CD4-positive, alpha-beta T cell treated with Interleukin-6 at 100 ng/mL for 8 hours (primary cell): ENCODE results near the gene SYNGR4.

Source experiments
- DNase-seq: peaks from one replicate; pipeline ENCODE4 v3.0.0-alpha.2; 2020; ENCODE audit warnings: mixed read lengths, low spot score

The SYNGR4 gene

DNA sequence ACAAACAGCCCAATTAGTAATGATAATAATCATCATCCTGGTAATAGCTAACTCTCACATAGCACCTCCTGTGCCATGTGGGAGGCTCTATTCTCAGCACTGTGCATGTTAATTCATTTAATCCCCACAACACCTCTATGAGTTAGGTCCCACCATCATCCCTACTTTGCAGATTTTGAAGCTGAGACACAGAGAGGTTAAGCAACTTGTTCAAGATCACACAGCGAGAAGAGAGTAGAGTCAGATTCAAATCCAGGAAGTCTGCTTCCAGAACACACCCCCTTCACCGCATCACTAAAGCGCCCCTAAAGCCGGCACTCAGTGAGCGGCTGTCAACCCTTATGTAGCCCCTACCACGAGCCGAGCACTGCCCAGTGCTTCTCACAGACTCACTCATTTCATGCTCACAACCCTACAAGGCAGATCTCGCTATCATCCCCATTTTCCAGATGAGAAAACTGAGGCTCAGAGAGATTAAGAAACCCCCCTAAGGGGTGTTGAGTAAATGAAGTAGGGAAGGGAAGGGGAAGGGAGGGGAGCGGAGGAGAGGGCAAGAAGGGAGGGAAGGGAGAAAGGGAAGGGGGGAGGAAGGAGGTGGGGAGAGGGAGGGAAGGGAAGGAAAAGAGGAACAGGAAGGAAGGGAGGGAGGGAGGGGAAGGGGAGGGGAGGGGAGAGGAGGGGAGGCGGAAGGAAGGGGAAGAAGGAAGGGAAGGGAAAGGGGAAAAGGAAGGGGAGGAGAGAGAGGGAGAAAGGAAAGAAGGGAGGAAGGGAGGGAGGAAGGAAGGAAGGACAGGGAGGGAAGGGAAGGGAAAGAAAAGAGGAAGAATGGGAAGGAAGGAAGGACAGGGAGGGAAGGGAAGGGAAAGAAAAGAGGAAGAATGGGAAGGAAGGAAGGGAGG, 22.4 kb upstream of the SYNGR4 start:
- no peak for DNase-seq

DNA sequence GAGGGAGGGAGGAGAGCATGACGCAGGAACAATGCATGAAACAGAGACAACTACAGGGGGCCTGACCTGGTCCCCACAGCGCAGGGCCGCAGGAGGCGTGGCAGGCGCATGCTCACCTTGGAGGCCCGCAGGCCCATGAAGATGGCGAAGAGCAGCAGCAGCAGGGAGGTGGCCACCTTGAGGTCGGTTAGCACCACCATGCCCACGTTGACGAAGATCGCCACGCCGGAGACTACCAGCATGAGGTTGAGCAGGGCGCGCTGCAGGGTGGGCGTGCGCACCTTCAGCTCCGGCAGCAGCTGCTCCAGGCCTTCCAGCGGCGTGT, 21.8 kb upstream of the SYNGR4 start:
- DNase-seq = no peak

DNA sequence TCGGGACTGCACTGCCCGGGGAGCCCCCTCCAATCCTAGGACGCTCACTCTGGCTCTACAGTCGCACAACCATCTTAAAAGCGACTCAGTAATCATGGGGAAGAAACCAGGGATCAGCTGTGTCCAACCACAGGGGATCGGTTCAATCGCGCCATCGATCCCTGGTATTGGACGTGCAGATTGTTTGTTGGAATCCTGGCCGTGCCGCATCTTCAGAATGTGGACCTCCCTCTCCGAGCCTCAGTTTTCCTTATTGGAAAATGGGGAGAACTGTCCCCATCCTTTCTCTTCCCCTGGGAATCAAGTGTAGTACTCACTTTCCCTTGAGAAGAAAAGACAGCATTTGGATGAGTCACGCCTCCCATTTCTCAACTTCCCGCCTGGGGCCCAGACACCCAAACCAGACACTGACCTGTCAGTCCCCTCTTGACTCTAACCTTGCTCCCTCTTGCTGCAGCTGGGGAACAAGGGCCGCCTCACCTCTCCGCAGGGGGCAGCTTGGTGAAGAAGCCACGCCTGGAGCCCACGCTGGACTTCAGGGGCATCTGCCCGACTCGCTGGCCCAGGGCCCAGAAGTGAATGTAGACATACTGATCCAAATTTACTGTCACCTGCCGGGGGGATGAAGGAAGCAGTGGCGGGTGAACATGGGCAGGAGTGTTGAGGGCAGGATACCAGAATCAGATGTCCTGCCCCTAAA, 21.2 kb upstream of the SYNGR4 start:
- DNase-seq = no peak

DNA sequence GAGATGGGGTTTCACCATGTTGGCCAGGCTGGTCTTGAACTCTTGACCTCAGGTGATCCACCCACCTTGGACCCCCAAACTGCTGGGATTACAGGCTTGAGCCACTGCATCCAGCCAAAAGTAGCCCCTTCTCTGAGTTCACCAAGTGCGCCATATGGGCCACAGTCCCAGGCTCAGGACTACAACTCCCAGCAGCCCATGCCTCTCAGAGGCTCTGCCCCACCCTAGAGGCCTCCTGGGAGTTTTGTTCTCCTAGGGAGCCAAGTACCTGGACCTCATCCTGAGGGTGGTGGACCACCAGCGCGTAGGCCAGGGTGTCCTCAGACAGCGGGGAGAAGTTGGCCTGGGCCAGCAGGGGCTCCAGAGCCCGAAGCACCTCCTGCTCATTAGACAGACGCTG, 19.3 kb upstream of the SYNGR4 start:
- DNase-seq = no peak

DNA sequence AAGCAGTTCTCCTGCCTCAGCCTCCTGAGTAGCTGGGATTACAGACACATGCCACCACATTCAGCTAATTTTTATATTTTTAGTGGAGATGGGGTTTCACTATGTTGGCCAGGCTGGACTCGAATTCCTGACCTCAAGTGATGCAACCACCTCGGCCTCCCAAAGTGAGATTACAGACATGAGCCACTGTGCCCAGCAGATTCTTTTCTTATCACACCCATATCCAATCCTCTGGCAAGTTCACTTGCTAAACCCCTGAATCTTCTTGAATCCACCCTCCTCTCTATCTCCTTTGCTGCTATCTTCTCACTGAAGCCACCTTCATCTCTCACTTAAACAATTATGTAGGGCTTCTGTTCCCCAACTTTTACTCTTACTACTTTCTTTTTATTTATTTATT, 18.0 kb upstream of the SYNGR4 start:
- DNase-seq = no peak

DNA sequence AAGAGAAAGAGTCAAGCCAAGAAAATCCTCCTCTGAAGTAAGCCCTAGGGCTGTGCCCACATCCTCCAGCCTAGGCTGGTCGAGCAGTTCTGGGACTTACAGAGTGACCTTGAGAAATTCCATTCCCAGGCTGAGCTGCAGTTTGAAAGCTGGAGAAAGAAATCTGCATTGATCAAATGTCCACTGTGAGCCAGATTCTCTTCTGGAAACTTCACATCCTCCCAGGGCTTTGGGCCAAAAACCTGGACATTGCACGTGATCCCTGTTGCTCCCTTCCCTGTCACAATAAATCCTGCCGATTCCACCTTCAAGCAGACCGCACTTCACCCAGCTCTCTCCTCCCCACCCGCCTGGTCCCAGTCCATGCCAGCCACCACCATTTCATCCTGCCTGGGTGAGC, 16.1 kb upstream of the SYNGR4 start:
- DNase-seq = no peak

DNA sequence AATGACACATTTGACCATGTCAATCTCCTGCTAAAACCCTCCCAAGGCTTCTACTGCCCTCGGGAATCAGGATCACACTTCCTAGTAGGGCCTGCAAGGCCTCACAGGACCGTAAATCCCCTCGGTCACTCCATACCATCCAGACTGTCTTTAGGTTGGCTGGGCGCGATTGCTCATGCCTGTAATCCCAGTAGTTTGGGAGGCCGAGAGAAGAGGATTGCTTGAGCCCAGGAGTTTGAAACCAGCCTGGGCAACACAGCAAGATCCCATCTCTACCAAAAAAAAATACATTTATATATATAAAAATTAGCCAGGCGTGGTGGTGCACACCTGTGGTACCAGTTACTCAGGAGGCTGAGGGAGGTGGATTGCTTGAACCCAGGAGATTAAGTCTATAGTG, 15.4 kb upstream of the SYNGR4 start:
- no peak for DNase-seq

DNA sequence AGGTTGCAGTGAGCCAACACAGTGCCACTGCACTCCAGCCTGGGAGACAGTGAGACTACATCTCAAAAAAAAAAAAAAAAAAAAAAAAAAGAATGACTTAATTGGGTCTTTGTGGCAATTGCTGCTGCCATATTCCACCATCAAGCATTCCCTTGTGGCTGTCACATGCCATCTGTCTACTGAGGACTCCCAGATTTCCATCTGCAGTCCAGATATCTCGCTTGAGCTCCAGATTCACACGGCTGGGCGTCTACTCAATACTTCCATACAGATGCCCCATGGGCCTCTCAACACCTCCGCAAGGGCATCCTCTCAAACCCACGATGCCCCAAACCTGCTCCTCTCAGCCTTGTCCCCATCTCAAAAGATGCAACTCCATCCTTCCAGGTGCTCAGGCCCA, 13.3 kb upstream of the SYNGR4 start:
- DNase-seq = no peak

DNA sequence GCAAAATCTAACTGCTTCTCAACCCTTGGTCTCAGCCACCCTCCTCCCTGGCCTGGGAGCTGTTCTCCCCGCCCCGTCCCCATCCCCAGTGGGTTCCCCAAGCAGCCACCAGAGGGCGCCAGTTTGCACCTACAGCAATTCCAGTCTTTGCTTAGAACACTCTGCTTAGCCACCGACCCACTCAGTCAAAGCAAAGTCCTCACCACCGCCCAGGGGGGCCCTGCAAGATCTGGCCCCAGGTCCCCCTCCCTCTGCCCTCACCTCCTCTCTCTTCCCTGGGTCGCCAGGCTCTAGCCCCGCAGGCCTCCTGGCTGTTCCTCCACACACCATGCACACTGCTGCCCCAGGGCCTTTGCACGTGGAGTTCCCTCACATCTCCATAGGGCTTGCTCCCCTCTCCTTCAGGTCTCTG, 12.8 kb upstream of the SYNGR4 start:
- DNase-seq = peak; percentile 73

DNA sequence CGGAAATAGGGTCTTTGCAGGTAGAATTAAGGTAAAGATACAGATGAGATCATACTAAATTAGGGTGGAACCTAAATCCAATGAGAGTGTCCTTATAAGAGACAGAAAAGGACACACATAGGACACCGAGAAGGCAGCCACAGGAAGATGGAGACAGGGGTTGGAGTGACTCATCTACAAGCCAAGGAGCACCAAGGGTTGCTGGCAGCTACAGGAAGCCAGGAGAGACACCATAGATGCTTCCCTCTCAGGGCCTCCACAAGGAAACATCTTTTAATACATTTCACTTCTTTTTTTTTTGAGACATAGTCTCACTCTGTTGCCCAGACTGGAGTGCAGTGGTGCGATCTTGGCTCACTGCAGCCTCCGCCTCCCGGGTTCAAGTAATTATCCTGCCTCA, 10.5 kb upstream of the SYNGR4 start:
- DNase-seq = no peak

DNA sequence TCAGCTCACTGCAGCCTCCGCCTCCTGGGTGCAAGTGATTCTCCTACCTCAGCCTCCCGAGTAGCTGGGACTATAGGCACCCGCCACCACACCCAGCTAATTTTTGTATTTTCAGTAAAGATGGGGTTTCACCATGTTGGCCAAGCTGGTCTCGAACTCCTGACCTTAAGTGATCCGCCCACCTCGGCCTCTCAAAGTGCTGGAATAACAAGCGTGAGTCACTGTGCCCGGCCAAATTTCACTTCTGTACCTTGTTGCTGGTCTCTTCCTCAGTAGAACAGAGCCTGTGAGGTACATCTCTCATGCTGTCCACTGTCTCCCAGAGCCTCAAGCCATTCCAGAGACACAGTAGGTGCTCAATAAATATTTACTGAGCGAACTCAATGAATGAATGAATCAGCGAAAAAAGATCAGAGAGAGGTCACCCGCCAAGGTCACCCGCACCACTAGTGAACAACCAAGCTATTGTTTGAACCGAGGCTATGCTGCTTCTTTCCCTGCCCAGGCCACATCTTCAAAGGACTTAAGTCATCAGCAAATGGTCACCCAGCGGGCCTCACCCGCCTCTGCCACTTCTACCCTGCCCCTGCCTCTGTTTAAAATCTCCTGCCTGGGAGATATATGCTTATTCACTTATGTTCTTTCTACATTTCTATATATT, 9.7 kb upstream of the SYNGR4 start:
- DNase-seq = no peak

DNA sequence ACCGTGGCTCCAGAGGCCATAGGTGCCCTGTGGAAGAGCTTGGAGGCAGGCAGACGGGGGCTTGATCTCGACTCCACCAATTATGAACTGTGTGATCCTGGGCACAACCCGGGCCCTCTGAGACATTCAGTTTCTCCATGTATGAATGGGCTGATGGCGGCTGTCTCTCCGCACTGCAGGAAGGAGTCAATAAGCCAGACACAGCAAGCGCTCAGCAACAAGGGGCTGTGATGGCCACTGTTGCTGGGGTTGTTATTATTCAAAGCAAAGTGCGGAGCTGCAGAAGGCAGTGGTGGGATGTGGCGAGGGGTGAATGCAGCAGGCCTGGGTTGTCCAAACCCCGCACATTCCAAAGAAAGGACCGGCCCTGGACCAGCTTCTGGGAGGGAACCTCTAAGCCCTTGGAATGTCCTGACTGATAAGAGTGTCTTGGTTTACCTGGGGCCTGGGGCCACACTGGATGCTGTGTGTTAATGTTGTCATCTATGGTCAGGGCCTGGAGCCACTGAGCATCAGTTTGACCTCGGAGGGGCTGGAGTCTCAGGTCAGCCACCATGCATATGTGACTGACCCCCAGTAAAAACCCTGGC, 8.7 kb upstream of the SYNGR4 start:
- no peak for DNase-seq

DNA sequence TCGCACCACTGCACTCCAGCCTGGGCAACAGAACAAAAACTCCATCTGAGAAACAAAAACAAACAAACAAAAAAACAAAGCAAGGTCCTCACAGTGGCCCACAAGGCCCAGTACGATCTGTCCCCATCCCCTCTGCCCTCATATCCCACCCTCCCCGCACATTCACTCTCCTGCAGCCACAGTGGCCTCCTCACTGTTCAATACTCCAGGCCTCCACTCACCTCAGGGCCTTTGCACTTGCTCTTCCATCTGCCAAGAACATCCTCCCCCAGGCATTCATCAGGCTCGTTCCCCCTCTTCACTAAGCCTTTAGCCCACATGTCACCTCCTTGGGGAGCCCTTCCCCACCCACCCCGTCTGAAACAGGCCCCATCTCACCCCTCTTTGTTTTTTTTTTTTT, 5.0 kb upstream of the SYNGR4 start:
- DNase-seq = no peak

DNA sequence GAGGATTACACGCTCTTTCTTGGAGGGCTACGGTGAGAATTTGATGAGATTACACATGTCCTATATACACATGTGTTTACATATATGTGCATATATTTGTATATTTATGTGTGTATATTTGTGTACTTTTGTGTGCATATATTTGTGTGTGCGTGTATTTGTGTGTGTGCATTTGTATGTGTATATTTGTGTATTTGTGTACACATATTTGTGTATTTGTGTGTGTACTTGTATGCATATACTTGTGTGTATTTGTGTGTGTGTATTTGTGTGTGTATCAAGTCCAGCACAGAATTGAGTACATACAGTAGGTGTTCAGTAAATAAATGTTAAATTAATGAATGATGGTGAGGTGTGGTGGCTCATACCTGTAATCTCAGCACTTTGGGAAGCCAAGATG, 2.3 kb upstream of the SYNGR4 start:
- no peak for DNase-seq

DNA sequence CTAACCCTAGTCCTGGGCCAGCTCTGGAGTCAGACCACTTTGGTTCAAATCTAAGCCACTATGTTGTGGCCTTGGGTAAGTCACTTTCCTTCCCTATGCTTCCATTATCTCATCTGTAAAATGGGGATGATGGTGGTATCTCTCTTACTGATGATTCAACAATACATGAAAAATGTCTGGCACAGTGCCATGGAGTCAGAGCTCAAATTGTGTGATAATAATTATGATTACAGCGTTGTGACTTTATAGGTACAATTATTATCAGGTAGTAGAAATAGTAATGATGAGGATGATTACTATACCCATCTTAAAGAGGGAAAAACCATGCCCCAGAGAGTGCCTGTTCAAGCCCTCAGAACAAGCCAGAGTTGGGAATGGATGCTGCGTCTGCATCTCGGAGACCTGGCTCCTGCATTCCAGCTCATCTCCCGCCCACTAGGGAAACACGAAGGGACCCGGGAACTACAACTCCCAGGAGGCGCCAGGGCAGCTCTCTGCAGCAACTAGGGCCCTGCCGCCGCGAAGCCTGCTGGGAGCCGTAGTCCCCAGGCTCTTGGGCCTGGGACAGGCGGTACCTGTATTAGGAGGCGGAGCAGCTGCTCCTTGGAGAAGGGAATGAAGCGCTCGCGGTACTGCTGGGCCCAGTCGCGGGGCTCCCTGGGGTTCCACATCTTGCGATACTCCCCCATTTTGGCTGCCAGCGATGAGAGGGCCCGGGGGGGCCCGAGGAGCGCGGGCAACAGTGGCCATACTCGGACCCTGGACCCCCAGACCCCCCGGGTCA, 1.3 kb upstream of the SYNGR4 start:
- DNase-seq = peak; percentile 89

DNA sequence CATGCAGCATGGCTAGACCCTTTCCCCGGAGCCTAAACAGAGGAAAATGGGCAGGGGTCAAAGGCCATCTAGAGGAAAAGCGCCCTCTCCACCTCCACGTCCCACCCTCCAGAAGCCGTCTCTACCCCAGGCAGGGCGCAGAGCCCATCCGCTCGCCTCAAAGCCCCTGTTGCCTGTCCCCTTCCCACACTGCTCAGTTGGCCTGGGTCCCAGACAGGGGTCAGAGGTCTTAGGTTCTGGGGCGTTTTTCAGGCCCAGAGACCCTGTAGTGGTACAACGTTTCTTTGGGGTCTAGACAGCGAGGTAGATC, 712 bp upstream of the SYNGR4 start:
- DNase-seq = no peak

DNA sequence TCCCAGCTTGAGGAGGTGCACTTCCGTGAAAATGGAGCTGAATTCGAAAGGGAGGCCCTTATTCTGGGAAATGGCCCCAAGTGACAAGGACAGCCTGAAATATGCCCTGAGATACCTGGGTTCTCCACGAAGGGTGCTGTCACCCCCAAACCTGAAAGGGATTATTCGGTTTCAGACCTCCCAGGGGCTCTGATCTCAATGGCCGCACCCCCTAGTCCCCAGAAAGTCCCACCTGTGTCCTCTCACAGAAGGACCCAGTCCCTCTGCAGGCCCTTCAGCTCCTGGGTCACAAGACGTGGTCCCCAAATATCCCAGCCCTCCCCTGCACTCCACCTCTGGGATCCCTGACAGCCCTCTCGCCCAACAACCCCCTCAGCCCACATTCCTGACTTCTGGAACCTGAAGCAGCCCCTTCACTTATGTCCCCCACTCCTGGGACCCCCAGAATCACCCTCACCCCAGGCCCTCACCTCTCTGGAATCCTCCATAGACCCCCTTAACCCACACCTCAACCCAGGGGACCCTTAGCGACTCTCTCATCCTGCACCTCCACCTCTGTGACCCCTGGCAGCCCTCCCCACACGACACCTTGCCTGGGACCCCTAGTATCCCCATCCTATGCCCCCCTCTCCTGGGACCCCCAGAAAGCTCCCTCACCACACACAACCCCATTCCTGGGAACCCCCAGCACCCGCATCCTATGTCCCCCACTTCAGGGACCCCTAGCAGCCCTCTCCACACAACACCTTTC, 606 bp downstream of the SYNGR4 start:
- DNase-seq = no peak

DNA sequence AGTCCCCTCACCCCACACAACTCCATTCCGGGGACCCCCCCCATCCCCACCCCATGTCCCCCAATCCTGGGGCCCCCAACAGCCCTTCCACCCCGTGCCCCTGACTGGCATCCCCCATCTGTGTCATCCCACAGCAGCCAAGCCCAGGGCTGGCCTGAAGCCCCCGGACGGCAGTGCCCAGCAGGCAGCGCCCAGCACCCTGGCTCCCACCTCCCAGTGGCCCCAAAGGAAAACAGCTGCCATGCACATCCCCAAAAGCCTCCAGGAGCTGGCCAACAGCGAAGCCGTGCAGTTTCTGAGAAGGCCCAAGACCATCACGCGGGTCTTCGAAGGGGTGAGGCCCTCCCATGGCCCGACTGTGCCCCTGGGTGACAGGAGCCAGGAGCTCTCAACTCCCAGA, 1.4 kb downstream of the SYNGR4 start:
- no peak for DNase-seq

DNA sequence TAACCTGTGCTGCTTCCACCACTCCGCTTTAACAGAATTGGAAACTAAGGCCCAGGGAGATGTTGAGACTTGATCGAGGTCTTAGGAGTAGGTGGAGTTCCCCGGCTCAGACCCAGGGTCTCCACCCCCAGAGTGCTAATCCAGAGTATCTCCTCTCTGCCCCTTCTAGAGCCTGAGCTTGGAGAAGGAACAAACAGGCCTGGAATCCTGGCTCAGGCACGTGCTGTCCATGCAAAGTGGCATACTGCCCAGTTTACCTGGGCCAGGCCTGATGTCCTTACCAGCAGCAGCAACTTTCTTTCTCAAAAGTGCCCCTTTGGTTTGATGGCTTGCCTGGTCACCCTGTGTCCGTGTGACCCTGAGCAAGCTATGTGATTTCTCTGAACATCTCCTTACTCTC, 3.7 kb downstream of the SYNGR4 start:
- DNase-seq = no peak

DNA sequence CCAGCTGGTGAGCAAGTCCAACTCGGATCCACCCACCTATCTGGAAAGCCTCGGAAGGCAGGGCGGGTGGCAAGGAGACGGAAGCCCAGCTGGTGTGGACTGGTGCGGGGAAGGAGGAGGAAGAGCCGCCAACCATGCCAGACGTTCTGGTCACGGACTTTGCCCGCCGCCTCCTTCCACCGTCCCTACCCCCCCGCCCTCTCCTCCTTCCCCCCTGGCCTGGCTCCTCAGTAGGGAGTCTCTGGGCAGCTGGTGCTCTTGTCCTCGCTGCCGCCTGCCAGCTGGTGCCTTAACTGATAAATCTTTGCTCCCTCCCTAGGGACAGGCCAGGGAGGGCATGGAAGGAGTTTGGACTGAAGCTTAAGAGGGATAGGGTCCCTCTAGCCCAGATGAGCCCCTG, 4.8 kb downstream of the SYNGR4 start:
- no peak for DNase-seq

DNA sequence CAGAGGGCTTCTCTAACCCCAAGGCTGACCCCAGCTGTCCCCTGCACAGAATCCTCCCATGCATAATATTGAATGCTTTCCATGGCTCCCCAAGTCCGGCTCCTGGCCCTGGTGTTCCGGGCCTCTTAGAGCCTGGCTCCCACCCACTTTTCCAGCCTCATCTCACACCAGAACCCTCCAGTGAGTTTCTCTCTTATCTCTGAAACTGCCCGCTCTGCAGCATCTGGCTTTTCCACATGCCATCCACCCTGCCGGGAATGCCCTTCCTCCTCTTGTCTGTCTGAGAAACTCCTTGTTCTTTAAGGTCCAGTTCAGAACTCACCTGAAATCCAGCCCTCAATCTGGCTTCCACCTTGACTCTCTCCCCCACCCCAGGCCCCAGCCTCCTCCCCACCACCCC, 6.8 kb downstream of the SYNGR4 start:
- no peak for DNase-seq

DNA sequence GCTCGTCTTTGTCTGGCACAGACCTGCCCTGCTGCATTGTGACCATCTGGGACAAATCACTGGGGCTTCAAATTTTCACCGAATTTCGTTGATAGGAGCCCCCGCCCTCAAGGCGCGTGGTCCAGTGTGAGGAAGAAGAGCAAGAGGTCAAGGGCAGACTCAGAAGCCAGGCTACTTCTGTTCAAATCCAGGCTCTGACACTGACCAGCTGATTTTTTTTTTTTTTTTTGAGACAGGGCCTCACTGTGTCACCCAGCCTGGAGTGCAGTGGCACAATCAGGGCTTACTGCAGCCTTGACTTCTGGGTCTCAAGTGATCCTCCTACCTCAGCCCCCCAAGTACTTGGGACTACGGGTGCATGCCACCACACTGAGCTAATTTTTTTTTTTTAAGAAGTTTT, 7.2 kb downstream of the SYNGR4 start:
- DNase-seq = no peak
